ENCODE measurements around the gene GOLPH3.
A peak's percentile ranks its signal among the peaks of the same experiment; 100 is the strongest.
"Not testable (repeated sequence)": the region's sequence is repeated elsewhere in the genome, so short reads cannot be mapped to it uniquely, and the experiment has no call there.

Gene GOLPH3

GRCh38 chr5:32190095-32190494 is 16.0 kb upstream of the GOLPH3 start:
- H3K27me3 Mint-ChIP-seq (ENCODE audit: low read depth) = peaks cover 10% of the 10 kb centered on the region
- peaks cover 5% of the 10 kb centered on the region for H3K9me3 Mint-ChIP-seq
- no peak overlapping the region for H3K27ac Mint-ChIP-seq
- H3K4me3 Mint-ChIP-seq = no peak overlapping the region
- H3K4me1 Mint-ChIP-seq (ENCODE audit: low read depth) = peaks cover 3% of the 10 kb centered on the region
- H3K36me3 Mint-ChIP-seq (ENCODE audit: low read depth) = no peaks in the 10 kb centered on the region

- peaks cover 3% of the 10 kb centered on the region for H3K27me3 Mint-ChIP-seq (ENCODE audit: low read depth)
- H3K4me1 Mint-ChIP-seq (ENCODE audit: low read depth) = peaks cover 2% of the 10 kb centered on the region
- H3K9me3 Mint-ChIP-seq = peaks cover 5% of the 10 kb centered on the region
- no peaks in the 10 kb centered on the region for H3K36me3 Mint-ChIP-seq (ENCODE audit: low read depth)
- no peak overlapping the region for H3K4me3 Mint-ChIP-seq
- H3K27ac Mint-ChIP-seq = no peak overlapping the region
These were observed 13.6 kb upstream of the GOLPH3 start for GRCh38 chr5:32187675-32188074.

- Mint-ChIP-seq H3K36me3 (ENCODE audit: low read depth) (peaks cover 3% of the 10 kb centered on the region), H3K27me3 (ENCODE audit: low read depth) (no peaks in the 10 kb centered on the region), H3K4me3 (no peak overlapping the region), H3K9me3 (peaks cover 1% of the 10 kb centered on the region), H3K4me1 (ENCODE audit: low read depth) (peaks cover 2% of the 10 kb centered on the region), H3K27ac (no peak overlapping the region)
These were observed 8.4 kb upstream of the GOLPH3 start for GRCh38 chr5:32182463-32183063.

- Mint-ChIP-seq H3K27me3 (ENCODE audit: low read depth) (no peaks in the 10 kb centered on the region), H3K27ac (peak overlapping the region; percentile 99), H3K36me3 (ENCODE audit: low read depth) (peaks cover 41% of the 10 kb centered on the region), H3K4me3 (peak overlapping the region; percentile 98), H3K4me1 (ENCODE audit: low read depth) (peaks cover 33% of the 10 kb centered on the region), H3K9me3 (no peaks in the 10 kb centered on the region)
These were observed 680 bp downstream of the GOLPH3 start for GRCh38 chr5:32173267-32174010.

- peaks cover 36% of the 10 kb centered on the region for H3K4me1 Mint-ChIP-seq (ENCODE audit: low read depth)
- H3K4me3 Mint-ChIP-seq = peak overlapping the region; percentile 98
- peak overlapping the region; percentile 99 for H3K27ac Mint-ChIP-seq
- H3K36me3 Mint-ChIP-seq (ENCODE audit: low read depth) = peaks cover 45% of the 10 kb centered on the region
- no peaks in the 10 kb centered on the region for H3K27me3 Mint-ChIP-seq (ENCODE audit: low read depth)
- H3K9me3 Mint-ChIP-seq = no peaks in the 10 kb centered on the region
These were observed 1.2 kb downstream of the GOLPH3 start for GRCh38 chr5:32172923-32173266.

GRCh38 chr5:32172186-32172911 is 1.8 kb downstream of the GOLPH3 start:
- H3K27me3 Mint-ChIP-seq (ENCODE audit: low read depth); H3K9me3 Mint-ChIP-seq: not testable (repeated sequence)
- H3K27ac Mint-ChIP-seq = peak overlapping the region; percentile 99
- peaks cover 41% of the 10 kb centered on the region for H3K36me3 Mint-ChIP-seq (ENCODE audit: low read depth)
- peaks cover 36% of the 10 kb centered on the region for H3K4me1 Mint-ChIP-seq (ENCODE audit: low read depth)
- peak overlapping the region; percentile 98 for H3K4me3 Mint-ChIP-seq

- H3K9me3 Mint-ChIP-seq = no peaks in the 10 kb centered on the region
- H3K4me1 Mint-ChIP-seq (ENCODE audit: low read depth) = peaks cover 33% of the 10 kb centered on the region
- H3K27ac Mint-ChIP-seq = no peak overlapping the region
- H3K4me3 Mint-ChIP-seq = peak overlapping the region; percentile 30
- H3K27me3 Mint-ChIP-seq (ENCODE audit: low read depth) = no peaks in the 10 kb centered on the region
- H3K36me3 Mint-ChIP-seq (ENCODE audit: low read depth) = peaks cover 43% of the 10 kb centered on the region
These were observed 3.6 kb downstream of the GOLPH3 start for GRCh38 chr5:32170303-32171151.

- peaks cover 31% of the 10 kb centered on the region for H3K4me1 Mint-ChIP-seq (ENCODE audit: low read depth)
- no peaks in the 10 kb centered on the region for H3K9me3 Mint-ChIP-seq
- H3K4me3 Mint-ChIP-seq = no peak overlapping the region
- no peak overlapping the region for H3K27ac Mint-ChIP-seq
- peaks cover 45% of the 10 kb centered on the region for H3K36me3 Mint-ChIP-seq (ENCODE audit: low read depth)
- H3K27me3 Mint-ChIP-seq (ENCODE audit: low read depth) = no peaks in the 10 kb centered on the region
These were observed 5.6 kb downstream of the GOLPH3 start for GRCh38 chr5:32168460-32169033.

- no peaks in the 10 kb centered on the region for H3K9me3 Mint-ChIP-seq
- H3K4me3 Mint-ChIP-seq = no peak overlapping the region
- H3K27me3 Mint-ChIP-seq (ENCODE audit: low read depth) = no peaks in the 10 kb centered on the region
- H3K4me1 Mint-ChIP-seq (ENCODE audit: low read depth) = peaks cover 30% of the 10 kb centered on the region
- H3K27ac Mint-ChIP-seq = no peak overlapping the region
- peaks cover 28% of the 10 kb centered on the region for H3K36me3 Mint-ChIP-seq (ENCODE audit: low read depth)
These were observed 8.5 kb downstream of the GOLPH3 start for GRCh38 chr5:32165597-32165996.

GRCh38 chr5:32163785-32164184 is 10.3 kb downstream of the GOLPH3 start:
- H3K27me3 Mint-ChIP-seq (ENCODE audit: low read depth) = no peaks in the 10 kb centered on the region
- H3K36me3 Mint-ChIP-seq (ENCODE audit: low read depth) = peaks cover 13% of the 10 kb centered on the region
- H3K9me3 Mint-ChIP-seq = no peaks in the 10 kb centered on the region
- H3K4me1 Mint-ChIP-seq (ENCODE audit: low read depth) = peaks cover 16% of the 10 kb centered on the region
- no peak overlapping the region for H3K27ac Mint-ChIP-seq
- H3K4me3 Mint-ChIP-seq = no peak overlapping the region

GRCh38 chr5:32163053-32163452 is 11.1 kb downstream of the GOLPH3 start:
- H3K27me3 Mint-ChIP-seq (ENCODE audit: low read depth) = no peaks in the 10 kb centered on the region

GRCh38 chr5:32160228-32160627 is 13.9 kb downstream of the GOLPH3 start:
- H3K27me3 Mint-ChIP-seq (ENCODE audit: low read depth) = no peaks in the 10 kb centered on the region
- H3K4me3 Mint-ChIP-seq = no peak overlapping the region
- H3K27ac Mint-ChIP-seq = no peak overlapping the region
- peaks cover 9% of the 10 kb centered on the region for H3K4me1 Mint-ChIP-seq (ENCODE audit: low read depth)
- no peaks in the 10 kb centered on the region for H3K36me3 Mint-ChIP-seq (ENCODE audit: low read depth)
- no peaks in the 10 kb centered on the region for H3K9me3 Mint-ChIP-seq

More at GRCh38 chr5:32163053-32163452, 11.1 kb downstream of the GOLPH3 start:
- Mint-ChIP-seq H3K4me3 (no peak overlapping the region), H3K9me3 (no peaks in the 10 kb centered on the region), H3K27ac (no peak overlapping the region), H3K4me1 (ENCODE audit: low read depth) (peaks cover 9% of the 10 kb centered on the region), H3K36me3 (ENCODE audit: low read depth) (peaks cover 6% of the 10 kb centered on the region)

- Mint-ChIP-seq H3K27ac (no peak overlapping the region), H3K4me3 (no peak overlapping the region), H3K4me1 (ENCODE audit: low read depth) (peaks cover 11% of the 10 kb centered on the region)
These were observed 14.6 kb downstream of the GOLPH3 start for GRCh38 chr5:32159328-32160072.

GRCh38 chr5:32158679-32158975 is 15.5 kb downstream of the GOLPH3 start:
- Mint-ChIP-seq H3K9me3 (no peaks in the 10 kb centered on the region), H3K27me3 (ENCODE audit: low read depth) (no peaks in the 10 kb centered on the region), H3K36me3 (ENCODE audit: low read depth) (peaks cover 2% of the 10 kb centered on the region), H3K4me3 (no peak overlapping the region), H3K4me1 (ENCODE audit: low read depth) (peaks cover 14% of the 10 kb centered on the region), H3K27ac (no peak overlapping the region)

More at GRCh38 chr5:32159328-32160072, 14.6 kb downstream of the GOLPH3 start:
- H3K9me3 Mint-ChIP-seq = no peaks in the 10 kb centered on the region
- no peaks in the 10 kb centered on the region for H3K27me3 Mint-ChIP-seq (ENCODE audit: low read depth)
- no peaks in the 10 kb centered on the region for H3K36me3 Mint-ChIP-seq (ENCODE audit: low read depth)
